ENCODE data around the gene SLC7A1. TPM values are rescaled to one million over a fixed set of nuclear protein-coding genes. Genes with fewer than 3 reads are reported as not detected.

The SLC7A1 gene
- total RNA-seq, 1 experiment from 2014 or later = 62.8 TPM

DNA sequence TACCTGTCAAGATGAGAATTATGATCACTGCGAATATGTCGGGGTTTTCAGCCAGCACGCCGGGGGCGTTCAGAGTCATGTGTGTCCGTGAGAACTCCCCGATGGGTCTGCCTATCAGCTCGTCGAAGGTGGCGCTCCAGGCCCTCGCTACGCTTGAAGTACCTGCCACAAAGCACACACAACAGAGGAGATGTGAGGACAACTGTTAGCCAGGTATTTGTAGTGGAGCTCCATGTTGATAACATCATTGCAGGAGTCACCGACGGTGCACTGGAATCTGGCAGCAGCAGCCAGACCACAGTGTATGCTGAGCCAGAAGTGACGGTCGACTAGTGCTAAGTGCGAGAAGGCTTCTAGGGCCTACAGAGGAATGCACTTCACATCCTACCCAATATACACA is 62.7 kb downstream of the SLC7A1 start:
- CTCF ChIA-PET = no interaction called here
- Histone ChIP-seq H3K9me2 (ENCODE audit: insufficient read depth) (no peaks in the 10 kb centered on the region), H3K27me3 (ENCODE audit: insufficient read depth, low read depth) (no peaks in the 10 kb centered on the region), H3K4me2 (no peak overlapping the region), H2AFZ (no peak overlapping the region), H3K4me1 (replicated peaks; ENCODE audit: insufficient read depth) (no peaks in the 10 kb centered on the region), H3K36me3 (ENCODE audit: low read depth) (peaks cover 32% of the 10 kb centered on the region), H3K27ac (no peak overlapping the region), H3K4me3 (no peak overlapping the region), H3K9me3 (ENCODE audit: insufficient read depth, low read depth) (no peaks in the 10 kb centered on the region), H3F3A (ENCODE audit: insufficient read depth, low read depth) (no peaks in the 10 kb centered on the region), H4K20me1 (ENCODE audit: insufficient read depth) (peaks cover 86% of the 10 kb centered on the region), H3K79me2 (ENCODE audit: low read depth) (0 out of 2 replicates have a peak, but pooled peaks cover 4% of the 10 kb centered on the region)
- no TSS peak for BruUV-seq (replicated peaks)
- no peak for DNase-seq
- intact Hi-C loops (cut with micrococcal nuclease; ENCODE audit: unreplicated experiment) = no loop called here
- TF ChIP-seq, protein P1, sequence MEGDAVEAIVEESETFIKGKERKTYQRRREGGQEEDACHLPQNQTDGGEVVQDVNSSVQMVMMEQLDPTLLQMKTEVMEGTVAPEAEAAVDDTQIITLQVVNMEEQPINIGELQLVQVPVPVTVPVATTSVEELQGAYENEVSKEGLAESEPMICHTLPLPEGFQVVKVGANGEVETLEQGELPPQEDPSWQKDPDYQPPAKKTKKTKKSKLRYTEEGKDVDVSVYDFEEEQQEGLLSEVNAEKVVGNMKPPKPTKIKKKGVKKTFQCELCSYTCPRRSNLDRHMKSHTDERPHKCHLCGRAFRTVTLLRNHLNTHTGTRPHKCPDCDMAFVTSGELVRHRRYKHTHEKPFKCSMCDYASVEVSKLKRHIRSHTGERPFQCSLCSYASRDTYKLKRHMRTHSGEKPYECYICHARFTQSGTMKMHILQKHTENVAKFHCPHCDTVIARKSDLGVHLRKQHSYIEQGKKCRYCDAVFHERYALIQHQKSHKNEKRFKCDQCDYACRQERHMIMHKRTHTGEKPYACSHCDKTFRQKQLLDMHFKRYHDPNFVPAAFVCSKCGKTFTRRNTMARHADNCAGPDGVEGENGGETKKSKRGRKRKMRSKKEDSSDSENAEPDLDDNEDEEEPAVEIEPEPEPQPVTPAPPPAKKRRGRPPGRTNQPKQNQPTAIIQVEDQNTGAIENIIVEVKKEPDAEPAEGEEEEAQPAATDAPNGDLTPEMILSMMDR (conservative IDR thresholded peaks at IDR 0.05) = no peak
- TF ChIP-seq EZH2 (IDR thresholded peaks at IDR 0.05; ENCODE audit: low read depth) = no peak
- POLR2A ChIA-PET (ENCODE audit: unreplicated experiment) = no interaction called here

DNA sequence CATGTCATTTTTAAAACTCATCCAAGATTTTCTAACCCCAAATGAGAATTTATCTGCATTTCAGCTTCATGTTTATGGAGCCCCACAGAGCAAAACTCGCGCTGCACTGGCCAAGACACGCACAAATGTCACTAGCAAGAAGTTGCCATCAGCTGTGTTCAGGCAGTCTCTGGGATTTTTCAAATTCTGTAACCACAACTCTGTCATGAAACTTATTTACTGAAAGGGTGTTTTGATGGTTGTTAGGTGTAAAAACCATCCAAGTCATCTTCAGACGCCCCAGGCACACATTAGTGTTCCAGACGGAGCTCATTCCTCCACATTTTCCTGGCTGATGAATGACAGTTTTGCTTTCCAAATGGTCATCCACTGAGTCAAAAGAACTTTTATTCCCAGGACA is 63.4 kb downstream of the SLC7A1 start:
- POLR2A ChIA-PET (ENCODE audit: unreplicated experiment) = no interaction called here
- H3K9me2 ChIP-seq (ENCODE audit: insufficient read depth) = no peaks in the 10 kb centered on the region
- no peak for TF ChIP-seq EZH2 (IDR thresholded peaks at IDR 0.05; ENCODE audit: low read depth)
- TF ChIP-seq, protein P1 (conservative IDR thresholded peaks at IDR 0.05) = no peak
- CTCF ChIA-PET = no interaction called here
- H3K4me1 ChIP-seq (replicated peaks; ENCODE audit: insufficient read depth) = no peaks in the 10 kb centered on the region
- no peaks in the 10 kb centered on the region for H3K27me3 ChIP-seq (ENCODE audit: insufficient read depth, low read depth)
- H3K9me3 ChIP-seq (ENCODE audit: insufficient read depth, low read depth) = no peaks in the 10 kb centered on the region
- BruUV-seq (replicated peaks) = no TSS peak
- H3F3A ChIP-seq (ENCODE audit: insufficient read depth, low read depth) = no peaks in the 10 kb centered on the region
- no peak overlapping the region for H3K4me3 ChIP-seq
- H3K36me3 ChIP-seq (ENCODE audit: low read depth) = peaks cover 34% of the 10 kb centered on the region
- no peak overlapping the region for H3K27ac ChIP-seq
- DNase-seq = no peak
- H2AFZ ChIP-seq = no peak overlapping the region
- intact Hi-C loops (cut with micrococcal nuclease; ENCODE audit: unreplicated experiment) = no loop called here
- H3K4me2 ChIP-seq = no peak overlapping the region
- peaks cover 86% of the 10 kb centered on the region for H4K20me1 ChIP-seq (ENCODE audit: insufficient read depth)
- H3K79me2 ChIP-seq (ENCODE audit: low read depth) = 0 out of 2 replicates have a peak, but pooled peaks cover 4% of the 10 kb centered on the region

DNA sequence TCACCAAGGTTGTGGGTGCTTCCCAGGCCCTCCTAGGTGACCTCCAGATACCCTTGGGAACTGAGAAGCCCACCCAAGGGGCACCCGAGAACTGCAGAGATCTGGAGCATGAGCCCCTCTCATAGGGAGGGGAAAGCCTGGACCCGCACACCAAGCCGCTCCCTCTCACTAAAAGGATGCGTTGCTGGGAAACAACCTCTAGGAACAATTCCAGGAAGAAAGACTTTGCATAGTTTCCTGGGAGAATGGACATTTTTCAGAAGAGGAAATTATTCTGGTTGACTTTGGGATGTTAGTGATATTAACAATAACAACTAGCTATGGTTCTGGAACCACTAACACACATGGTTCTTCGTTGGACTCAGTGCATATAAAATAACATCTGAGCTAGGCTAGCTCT is 64.6 kb downstream of the SLC7A1 start:
- Histone ChIP-seq H3K27ac (no peak overlapping the region), H3K36me3 (ENCODE audit: low read depth) (peaks cover 36% of the 10 kb centered on the region), H3K9me3 (ENCODE audit: insufficient read depth, low read depth) (no peaks in the 10 kb centered on the region), H3K4me3 (no peak overlapping the region), H3K4me1 (replicated peaks; ENCODE audit: insufficient read depth) (no peaks in the 10 kb centered on the region), H3K27me3 (ENCODE audit: insufficient read depth, low read depth) (no peaks in the 10 kb centered on the region), H3K79me2 (ENCODE audit: low read depth) (0 out of 2 replicates have a peak, but pooled peaks cover 3% of the 10 kb centered on the region), H2AFZ (no peak overlapping the region), H3F3A (ENCODE audit: insufficient read depth, low read depth) (no peaks in the 10 kb centered on the region), H3K9me2 (ENCODE audit: insufficient read depth) (no peaks in the 10 kb centered on the region), H3K4me2 (no peak overlapping the region), H4K20me1 (ENCODE audit: insufficient read depth) (peaks cover 85% of the 10 kb centered on the region)
- no peak for DNase-seq
- intact Hi-C loops (cut with micrococcal nuclease; ENCODE audit: unreplicated experiment) = no loop called here
- TF ChIP-seq, protein P1 (conservative IDR thresholded peaks at IDR 0.05) = no peak
- TF ChIP-seq EZH2 (IDR thresholded peaks at IDR 0.05; ENCODE audit: low read depth) = no peak
- ChIA-PET POLR2A (ENCODE audit: unreplicated experiment) (no interaction called here), CTCF (no interaction called here)
- no TSS peak for BruUV-seq (replicated peaks)
